Measurements from ENCODE around the gene SRSF12. TPM values are rescaled to one million over a fixed set of nuclear protein-coding genes. Genes with fewer than 3 reads are reported as not detected.

The SRSF12 gene
- total and polyA plus RNA-seq, 3 donors from 2014 or later = 14.7 to 30.1 (median 21.7) TPM

DNA sequence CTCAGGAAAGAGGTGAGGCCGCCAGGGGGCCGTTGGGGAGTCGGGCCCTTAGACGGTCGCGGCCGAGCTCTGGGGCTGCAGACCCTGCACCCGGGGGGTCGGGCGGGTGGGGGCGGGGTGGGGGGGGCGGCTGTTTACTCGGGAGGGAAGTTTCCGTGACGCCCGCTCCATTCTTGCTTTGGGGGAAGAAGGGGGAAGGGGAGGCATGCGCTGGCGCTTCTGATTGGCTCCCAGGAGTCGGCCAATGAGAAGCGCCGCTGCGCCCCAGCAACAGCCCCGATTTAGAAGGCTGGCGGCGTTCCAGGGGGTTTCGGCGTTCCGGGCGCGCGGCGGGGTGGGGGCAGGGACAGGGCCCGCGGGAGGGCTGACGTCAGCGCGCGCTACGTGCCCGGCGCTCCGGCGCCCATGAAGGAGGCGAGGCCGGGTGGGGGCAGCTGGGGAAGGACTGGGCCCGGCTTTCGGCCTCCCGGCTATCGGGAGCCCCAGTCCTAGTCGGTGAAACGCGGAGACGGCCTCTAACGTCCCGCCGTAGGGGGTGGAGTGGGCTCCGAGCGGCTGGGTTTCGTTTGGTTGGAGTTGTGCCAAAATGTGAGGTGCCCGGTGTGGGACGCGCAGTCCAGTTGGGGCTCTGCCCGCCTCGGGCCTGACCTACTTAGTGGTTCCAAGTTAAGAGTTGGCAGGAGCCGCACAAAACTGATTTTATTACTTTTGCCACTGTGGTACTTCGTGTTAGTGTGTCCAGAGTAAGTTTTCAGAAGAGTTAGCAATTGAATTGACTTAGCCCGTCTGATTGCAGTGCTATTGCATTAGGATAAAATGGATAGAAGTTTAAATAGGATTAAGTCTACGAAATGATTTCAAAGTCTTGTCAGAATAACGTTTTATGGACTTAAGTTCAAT is 36.2 kb downstream of the SRSF12 start:
- Histone ChIP-seq H3K9me3 (no peaks in the 10 kb centered on the region), H3K36me3 (ENCODE audit: low read depth, missing control alignments) (no peaks in the 10 kb centered on the region), H3K4me3 (peak overlapping the region; percentile 98 to 100), H3K27me3 (no peaks in the 10 kb centered on the region), H3K27ac (peak overlapping the region; percentile 100), H3K4me1 (peaks cover 8% of the 10 kb centered on the region)
- peak; percentile 99 for DNase-seq
- intact Hi-C loops (cut with DNase I; ENCODE audit: low total_unique reads) = no loop called here
- TF ChIP-seq POLR2A (IDR thresholded peaks at IDR 0.05) (peak; percentile 56), CTCF (IDR thresholded peaks at IDR 0.05) (no peak)
- WGBS, 2 donors = 0 to 1% methylated on average over 9 to 29 of the region's 69 CpGs

DNA sequence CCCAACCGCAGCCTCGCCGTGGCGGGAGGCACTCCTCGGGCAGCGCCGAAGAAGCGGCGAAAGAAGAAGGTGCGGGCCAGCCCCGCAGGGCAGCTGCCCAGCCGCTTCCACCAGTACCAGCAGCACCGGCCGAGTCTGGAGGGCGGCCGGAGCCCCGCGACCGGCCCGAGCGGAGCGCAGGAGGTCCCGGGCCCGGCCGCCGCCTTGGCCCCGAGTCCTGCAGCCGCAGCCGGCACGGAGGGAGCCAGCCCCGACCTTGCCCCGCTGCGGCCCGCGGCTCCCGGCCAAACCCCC is 36.8 kb downstream of the SRSF12 start:
- 0 to 1% methylated on average over 9 to 11 of the region's 36 CpGs for WGBS, 2 donors
- peak overlapping the region; percentile 100 for H3K27ac ChIP-seq
- no peaks in the 10 kb centered on the region for H3K36me3 ChIP-seq (ENCODE audit: low read depth, missing control alignments)
- H3K4me1 ChIP-seq = peaks cover 8% of the 10 kb centered on the region
- TF ChIP-seq CTCF (IDR thresholded peaks at IDR 0.05) (no peak), POLR2A (IDR thresholded peaks at IDR 0.05) (no peak)
- intact Hi-C loops (cut with DNase I; ENCODE audit: low total_unique reads) = no loop called here
- H3K9me3 ChIP-seq = no peaks in the 10 kb centered on the region
- no peaks in the 10 kb centered on the region for H3K27me3 ChIP-seq
- peak overlapping the region; percentile 98 to 100 for H3K4me3 ChIP-seq
- no peak for DNase-seq

- TF ChIP-seq POLR2A (IDR thresholded peaks at IDR 0.05) (peak; percentile 100), CTCF (IDR thresholded peaks at IDR 0.05) (no peak)
- WGBS, 2 donors = 0 to 1% methylated on average over 36 to 63 of the region's 63 CpGs
- H3K27ac ChIP-seq = peak within 1 kb of the TSS; percentile 100
- DNase-seq = peak; percentile 100
- intact Hi-C loops (cut with DNase I; ENCODE audit: low total_unique reads) = no loop called here
- H3K9me3 ChIP-seq = no peaks in the 10 kb centered on the region
- peaks cover 8% of the 10 kb centered on the region for H3K4me1 ChIP-seq
- H3K36me3 ChIP-seq (ENCODE audit: low read depth, missing control alignments) = no peaks in the 10 kb centered on the region
- H3K4me3 ChIP-seq = peak within 1 kb of the TSS; percentile 98 to 100
- H3K27me3 ChIP-seq = no peaks in the 10 kb centered on the region
Measured at GRCh38 chr6:89080281-89081128, 37.4 kb downstream of the SRSF12 start, which contains the start of gene PNRC1. Gene PNRC1 (plus strand): TSS chr6:89080751. CDS start chr6:89080895, 144 bp downstream.

DNA sequence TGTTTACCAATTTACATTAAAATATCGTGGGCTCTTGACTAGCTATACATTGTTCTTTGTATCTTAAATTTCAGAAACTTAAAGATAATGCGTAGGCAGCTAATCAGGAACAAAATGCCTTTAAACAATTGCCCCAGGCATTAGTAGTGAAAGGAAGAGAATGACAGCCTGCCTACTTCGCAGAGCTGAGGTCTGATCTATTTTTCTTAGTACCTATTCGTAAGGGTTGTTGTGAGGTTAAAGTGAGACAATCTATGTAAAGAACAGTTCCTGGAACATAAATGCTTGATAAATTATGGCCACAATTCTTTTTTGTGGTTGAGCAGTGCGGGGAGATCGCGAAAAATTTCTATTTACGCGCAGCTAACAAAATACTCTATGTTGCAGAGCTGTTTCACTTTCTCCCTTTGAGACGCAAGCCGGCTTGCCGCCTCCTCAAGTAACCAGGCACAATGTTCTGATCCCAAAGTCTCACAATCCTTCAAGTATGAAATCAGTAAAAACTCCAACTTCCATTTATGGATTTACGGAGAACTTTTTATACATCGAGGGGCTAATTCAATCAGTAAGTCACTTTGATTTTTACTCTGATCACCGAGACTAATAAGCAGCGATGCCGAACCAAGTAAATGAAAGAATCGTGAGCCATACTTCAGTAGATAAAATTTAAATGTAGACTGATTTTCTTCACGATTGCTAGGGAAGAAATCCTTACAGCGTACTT is 38.2 kb downstream of the SRSF12 start:
- intact Hi-C loops (cut with DNase I; ENCODE audit: low total_unique reads) = loop anchor here (10.0 kb wide), 1 partner anchor 1925 kb away; the partner anchor contains the start of gene ZNF292
- Histone ChIP-seq H3K36me3 (ENCODE audit: low read depth, missing control alignments) (no peaks in the 10 kb centered on the region), H3K27me3 (no peaks in the 10 kb centered on the region), H3K9me3 (no peaks in the 10 kb centered on the region), H3K27ac (peak overlapping the region; percentile 100), H3K4me3 (peak overlapping the region; percentile 98 to 100), H3K4me1 (peaks cover 8% of the 10 kb centered on the region)
- peak; percentile 64 for DNase-seq
- TF ChIP-seq CTCF (IDR thresholded peaks at IDR 0.05) = no peak
- TF ChIP-seq POLR2A (IDR thresholded peaks at IDR 0.05) = no peak
- 0 to 1% methylated on average over 20 of the region's 20 CpGs for WGBS, 2 donors

All from testis (tissue), 3 donors.